B cell (primary cell): ENCODE results near the gene HTR1D. TPM values are rescaled to one million over a fixed set of nuclear protein-coding genes. Genes with fewer than 3 reads are reported as not detected.
A peak's percentile ranks its signal among the peaks of the same experiment; 100 is the strongest.
"Not testable (repeated sequence)": the region's sequence is repeated elsewhere in the genome, so short reads cannot be mapped to it uniquely, and the experiment has no call there.

Experiments used
- ATAC-seq: fragments of 200-7000 bp; cut with Tn5 transposase; one replicate; pipeline ENCODE4 v1.10.0; 2021; ENCODE audit warnings: low read depth, mild to moderate bottlenecking, moderate number of reproducible peaks, moderate library complexity
- CTCF ChIA-PET: fragments of 350-600 bp; sonication (Branson Sonifier 250); formaldehyde crosslinking; loops from one replicate; lab custom pipeline; 2021; ENCODE audit warnings: antibody characterized with exemption, inconsistent platforms; lab: Charles Lee
- POLR2A ChIA-PET: fragments of 350-600 bp; sonication (Branson Sonifier 250); formaldehyde crosslinking; loops from one replicate; lab custom pipeline; 2021; ENCODE audit warnings: antibody characterized with exemption; lab: Charles Lee
- DNase-seq: peaks from one replicate; pipeline ENCODE4 v3.0.0; 2013
- H2AFZ ChIP-seq: 2 replicates; pipeline ENCODE4 v1.6.1; 2012; ENCODE audit warnings: mild to moderate bottlenecking, low read depth, low read length; ENCODE audit not compliant: insufficient read depth, poor library complexity, severe bottlenecking
- H3K27ac ChIP-seq, 2 donors: 1 replicate in 1 of 2; 2 replicates in 1 of 2; pipeline ENCODE4 v1.5.1; 2012 to 2013; ENCODE audit warnings: low read length in 2 of 2, mild to moderate bottlenecking in 2 of 2, moderate library complexity in 1 of 2
- H3K27me3 ChIP-seq, 4 experiments: fragments of 200-600 bp in 1 of 4; sonication (generic) in 1 of 4; replicated peaks in 1 of 4; 1 replicate in 2 of 4; 2 replicates in 2 of 4; pipeline versions ENCODE4 v1.6.1 to v1.7.0; 2013 to 2016; ENCODE audit warnings: low read length in 3 of 4, mild to moderate bottlenecking in 2 of 4, mixed read lengths in 1 of 4, moderate library complexity in 1 of 4; ENCODE audit not compliant: insufficient read depth in 4 of 4, control insufficient read depth in 3 of 4; ENCODE audit errors: control extremely low read depth in 1 of 4
- H3K36me3 ChIP-seq, 2 experiments: replicated peaks in 1 of 2; 1 replicate in 1 of 2; 2 replicates in 1 of 2; pipeline versions ENCODE4 v1.6.1 to v1.7.1; 2013; ENCODE audit warnings: low read length in 1 of 2; ENCODE audit not compliant: insufficient read depth in 2 of 2, control insufficient read depth in 1 of 2; ENCODE audit errors: control extremely low read depth in 1 of 2, extremely low read depth in 1 of 2
- H3K4me1 ChIP-seq, 2 donors: fragments of 200-600 bp in 1 of 2; sonication (generic) in 1 of 2; 1 replicate in 1 of 2; 2 replicates in 1 of 2; pipeline versions ENCODE4 v1.5.1 to v1.6.1; 2013 to 2017; ENCODE audit warnings: low read length in 2 of 2; ENCODE audit not compliant: control insufficient read depth in 2 of 2, insufficient read depth in 2 of 2
- H3K4me2 ChIP-seq: replicated peaks from 2 replicates; pipeline ENCODE3; 2012; ENCODE audit warnings: mild to moderate bottlenecking, low read depth, low read length; ENCODE audit not compliant: poor library complexity, severe bottlenecking
- H3K4me3 ChIP-seq, 5 experiments: fragments of 200-600 bp in 1 of 5; sonication (generic) in 1 of 5; 1 replicate in 3 of 5; 2 replicates in 2 of 5; pipeline versions ENCODE4 v1.5.1 to v1.7.0; 2011 to 2016; ENCODE audit warnings: low read length in 4 of 5, mild to moderate bottlenecking in 4 of 5, low read depth in 2 of 5, control low read depth in 1 of 5, moderate library complexity in 1 of 5; ENCODE audit not compliant: insufficient read depth in 1 of 5; ENCODE audit errors: control extremely low read depth in 1 of 5, extremely low read depth in 1 of 5
- H3K79me2 ChIP-seq: fragments of 200-600 bp; sonication (generic); one replicate; pipeline ENCODE4 v1.6.0; 2016; ENCODE audit warnings: low read length; ENCODE audit not compliant: control insufficient read depth, insufficient read depth
- H3K9ac ChIP-seq: fragments of 200-600 bp; sonication (generic); 2 replicates; pipeline ENCODE4 v1.6.1; 2017; ENCODE audit warnings: mild to moderate bottlenecking, low read length, moderate library complexity
- H3K9me3 ChIP-seq, 3 donors: one replicate each; pipeline versions ENCODE4 v1.6.1 to v1.7.1; 2013; ENCODE audit warnings: low read length in 2 of 3; ENCODE audit not compliant: control insufficient read depth in 2 of 3, insufficient read depth in 1 of 3; ENCODE audit errors: control extremely low read depth in 1 of 3
- H4K20me1 ChIP-seq: 2 replicates; pipeline ENCODE4 v1.6.0; 2012; ENCODE audit warnings: mild to moderate bottlenecking, low read length; ENCODE audit not compliant: insufficient read depth, control insufficient read depth, poor library complexity, severe bottlenecking
- H3K27ac Mint-ChIP-seq: one replicate; pipeline ENCODE4 v1.8.0; 2021; ENCODE audit warnings: mixed read lengths
- H3K27me3 Mint-ChIP-seq: one replicate; pipeline ENCODE4 v1.8.0; 2021; ENCODE audit warnings: mixed read lengths
- H3K4me1 Mint-ChIP-seq: one replicate; pipeline ENCODE4 v1.8.0; 2021; ENCODE audit warnings: mixed read lengths
- H3K4me3 Mint-ChIP-seq: one replicate; pipeline ENCODE4 v1.8.0; 2021; ENCODE audit warnings: mixed read lengths
- H3K9me3 Mint-ChIP-seq: one replicate; pipeline ENCODE4 v1.8.0; 2022; ENCODE audit warnings: mixed read lengths; ENCODE audit not compliant: insufficient read depth
- EZH2 ChIP-seq: IDR thresholded peaks from 2 replicates; pipeline ENCODE4 v1.6.1; 2012; ENCODE audit warnings: borderline replicate concordance, low read depth, mild to moderate bottlenecking, moderate library complexity, low read length; ENCODE audit not compliant: insufficient read depth, poor library complexity, severe bottlenecking
- WGBS: methylation state at CpG from one replicate; pipeline ENCODE4 v1.1.5; 2013; ENCODE audit warnings: missing lambda C conversion rate; ENCODE audit not compliant: insufficient coverage; 5-methylcytosine and 5-hydroxymethylcytosine counted together
- intact Hi-C: fragments of 100-400 bp; cut with micrococcal nuclease; formaldehyde crosslinking; loops from one replicate; pipeline ENCODE4 v1.10.0; 2022
- polyA plus RNA-seq: library from polyadenylated mRNA; depleted of rRNA; stranded (reverse); fragments of >200 nt; gene quantifications from 2 replicates; pipeline ENCODE4 v1.2.3, GENCODE V29; 2012
- total RNA-seq, 2 donors: library from RNA; stranded (reverse); fragments of 120-200 nt in 1 of 2; gene quantifications; 1 replicate in 1 of 2; 2 replicates in 1 of 2; pipeline versions ENCODE4 v1.2.3 to v1.2.4, GENCODE V29; 2013 to 2022
- TF ChIP-seq, protein P1 (sequence below): fragments of 200-600 bp; IDR thresholded peaks from one replicate; pipeline ENCODE4 v1.8.0; 2022; ENCODE audit warnings: antibody characterized with exemption, mild to moderate bottlenecking

HTR1D gene
- total and polyA plus RNA-seq, 2 donors (not counting 1 experiment from before 2014, with no cell fraction given) = not detected

DNA sequence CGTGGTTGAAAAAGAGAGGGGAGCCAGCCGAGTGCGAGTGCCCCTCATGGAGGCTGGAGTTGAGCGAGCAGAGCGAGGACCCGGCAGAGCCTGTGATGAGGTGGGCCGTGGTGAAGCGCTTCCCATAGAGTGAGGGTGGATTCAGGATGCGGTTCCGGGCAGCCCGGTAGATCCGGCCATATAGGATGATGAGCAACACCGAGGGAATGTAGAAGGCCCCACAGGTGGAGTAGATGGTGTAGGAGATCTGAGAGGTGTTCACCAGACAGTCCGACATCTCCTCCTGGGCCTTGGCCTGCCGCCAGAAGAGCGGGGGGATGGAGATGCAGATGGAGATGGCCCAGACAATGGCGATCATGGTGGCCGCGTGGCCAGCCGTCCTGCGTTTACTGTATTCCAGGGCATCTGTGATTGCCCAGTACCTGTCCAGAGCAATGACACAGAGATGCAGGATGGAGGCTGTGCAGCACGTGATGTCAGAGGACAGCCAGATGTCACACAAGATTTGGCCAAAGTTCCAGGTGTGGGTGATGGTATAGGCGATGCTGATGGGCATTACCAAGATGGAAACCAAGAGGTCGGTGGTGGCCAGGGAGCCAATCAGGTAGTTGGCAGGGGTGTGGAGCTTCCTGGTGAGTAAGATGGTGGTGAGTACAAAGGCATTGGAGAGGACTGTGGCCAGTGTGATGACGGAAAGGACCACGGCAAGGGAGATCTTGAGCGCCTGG, 23.7 kb downstream of the HTR1D start:
- ChIA-PET CTCF (interaction anchor here (1.0 to 1.7 kb wide), 2 partner anchors 9 to 93 kb away, joined by 4 to 5 read pairs; no protein-coding TSS in a partner anchor), POLR2A (no interaction called here)
- Mint-ChIP-seq H3K9me3 (no peaks in the 10 kb centered on the region), H3K27me3 (peaks cover 33% of the 10 kb centered on the region), H3K4me1 (no peaks in the 10 kb centered on the region), H3K4me3 (no peak overlapping the region), H3K27ac (peak overlapping the region; percentile 26)
- Histone ChIP-seq H3K27ac (no peak overlapping the region), H3K36me3 (no peaks in the 10 kb centered on the region), H3K79me2 (no peaks in the 10 kb centered on the region), H3K4me1 (no peaks in the 10 kb centered on the region), H3K4me2 (no peak overlapping the region), H3K4me3 (no peak overlapping the region), H3K27me3 (no peaks in the 10 kb centered on the region), H3K9ac (no peak overlapping the region), H3K9me3 (no peaks in the 10 kb centered on the region), H4K20me1 (no peaks in the 10 kb centered on the region), H2AFZ (no peak overlapping the region)
- intact Hi-C loops = no loop called here
- no peak for DNase-seq
- TF ChIP-seq, protein P1, sequence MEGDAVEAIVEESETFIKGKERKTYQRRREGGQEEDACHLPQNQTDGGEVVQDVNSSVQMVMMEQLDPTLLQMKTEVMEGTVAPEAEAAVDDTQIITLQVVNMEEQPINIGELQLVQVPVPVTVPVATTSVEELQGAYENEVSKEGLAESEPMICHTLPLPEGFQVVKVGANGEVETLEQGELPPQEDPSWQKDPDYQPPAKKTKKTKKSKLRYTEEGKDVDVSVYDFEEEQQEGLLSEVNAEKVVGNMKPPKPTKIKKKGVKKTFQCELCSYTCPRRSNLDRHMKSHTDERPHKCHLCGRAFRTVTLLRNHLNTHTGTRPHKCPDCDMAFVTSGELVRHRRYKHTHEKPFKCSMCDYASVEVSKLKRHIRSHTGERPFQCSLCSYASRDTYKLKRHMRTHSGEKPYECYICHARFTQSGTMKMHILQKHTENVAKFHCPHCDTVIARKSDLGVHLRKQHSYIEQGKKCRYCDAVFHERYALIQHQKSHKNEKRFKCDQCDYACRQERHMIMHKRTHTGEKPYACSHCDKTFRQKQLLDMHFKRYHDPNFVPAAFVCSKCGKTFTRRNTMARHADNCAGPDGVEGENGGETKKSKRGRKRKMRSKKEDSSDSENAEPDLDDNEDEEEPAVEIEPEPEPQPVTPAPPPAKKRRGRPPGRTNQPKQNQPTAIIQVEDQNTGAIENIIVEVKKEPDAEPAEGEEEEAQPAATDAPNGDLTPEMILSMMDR = no peak
- no peak for TF ChIP-seq EZH2
- no peak for ATAC-seq
- WGBS = 94% methylated on average over 26 of the region's 27 CpGs

DNA sequence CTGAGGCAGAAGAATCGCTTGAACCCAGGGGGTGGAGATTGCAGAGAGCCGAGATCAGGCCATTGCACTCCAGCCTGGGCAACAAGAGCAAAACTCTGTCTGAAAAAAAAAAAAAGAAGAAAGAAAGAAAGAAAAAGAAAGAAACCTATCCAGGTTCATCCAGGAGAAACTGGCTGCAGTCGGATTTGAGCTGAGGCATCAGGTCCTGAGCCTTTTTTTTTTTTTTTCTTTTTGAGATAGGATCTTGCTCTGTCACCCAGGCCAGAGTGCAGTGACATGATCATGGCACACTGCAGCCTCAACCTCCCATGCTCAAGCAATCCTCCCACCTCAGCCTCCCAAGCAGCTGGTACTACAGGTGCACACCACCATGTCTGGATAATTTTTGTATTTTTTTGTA, 26.1 kb downstream of the HTR1D start:
- TF ChIP-seq, protein P1 = no peak
- TF ChIP-seq EZH2 = no peak
- POLR2A ChIA-PET = no interaction called here
- H3K27ac ChIP-seq = no peak overlapping the region
- no peaks in the 10 kb centered on the region for H3K27me3 ChIP-seq
- H3K4me2 ChIP-seq = no peak overlapping the region
- ATAC-seq = no peak
- Mint-ChIP-seq H3K27ac (no peak overlapping the region), H3K9me3 (no peaks in the 10 kb centered on the region), H3K4me3 (no peak overlapping the region), H3K27me3 (peaks cover 30% of the 10 kb centered on the region), H3K4me1 (no peaks in the 10 kb centered on the region)
- CTCF ChIA-PET = interaction anchor here (2.7 kb wide), 1 partner anchor 92 kb away, joined by 16 read pairs; no protein-coding TSS in a partner anchor
- no peak overlapping the region for H2AFZ ChIP-seq
- H3K4me3 ChIP-seq = no peak overlapping the region
- no peaks in the 10 kb centered on the region for H3K79me2 ChIP-seq
- DNase-seq = no peak
- no peaks in the 10 kb centered on the region for H3K9me3 ChIP-seq
- H3K36me3 ChIP-seq = no peaks in the 10 kb centered on the region
- no peaks in the 10 kb centered on the region for H4K20me1 ChIP-seq
- no peak overlapping the region for H3K9ac ChIP-seq
- no peaks in the 10 kb centered on the region for H3K4me1 ChIP-seq
- intact Hi-C loops = no loop called here
- WGBS = 90% methylated on average over 3 of the region's 3 CpGs

DNA sequence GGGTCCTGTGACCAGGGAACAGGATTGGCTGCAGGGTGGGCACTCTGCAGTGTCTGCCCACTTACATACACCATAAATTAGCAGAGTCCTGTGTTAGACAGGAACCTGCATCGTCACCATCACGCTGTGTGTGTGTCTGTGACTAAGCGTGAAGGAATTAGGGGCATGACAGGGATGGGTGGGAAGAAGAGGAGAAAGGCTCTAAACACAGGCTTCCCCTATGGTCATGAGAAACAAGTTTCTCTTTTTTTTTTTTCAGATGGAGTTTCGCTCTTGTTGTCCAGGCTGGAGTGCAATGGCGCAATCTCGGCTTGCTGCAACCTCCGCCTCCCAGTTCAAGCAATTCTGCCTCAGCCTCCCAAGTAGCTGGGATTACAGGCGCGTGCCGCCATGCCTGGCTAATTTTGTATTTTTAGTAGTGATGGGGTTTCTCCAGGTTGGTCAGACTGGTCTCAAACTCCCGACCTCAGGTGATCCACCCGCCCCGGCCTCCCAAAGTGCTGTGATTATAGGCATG, 28.3 kb downstream of the HTR1D start:
- H3K9me3 ChIP-seq, H3K4me1 ChIP-seq, H2AFZ ChIP-seq, DNase-seq, H4K20me1 ChIP-seq, H3K9me3 Mint-ChIP-seq, H3K4me1 Mint-ChIP-seq, H3K27ac ChIP-seq, POLR2A ChIA-PET, H3K27me3 ChIP-seq, H3K36me3 ChIP-seq, ATAC-seq, H3K79me2 ChIP-seq, H3K4me3 ChIP-seq, H3K9ac ChIP-seq, H3K4me2 ChIP-seq, H3K4me3 Mint-ChIP-seq, H3K27ac Mint-ChIP-seq: not testable (repeated sequence)
- CTCF ChIA-PET = interaction anchor here (0.7 to 18.4 kb wide), 2 partner anchors 17 to 94 kb away, joined by 3 to 884 read pairs; no protein-coding TSS in a partner anchor
- intact Hi-C loops = loop anchor here (10.0 kb wide), 1 partner anchor 484 kb away; no protein-coding TSS in a partner anchor
- WGBS = 97% methylated on average over 5 of the region's 13 CpGs
- H3K27me3 Mint-ChIP-seq = peaks cover 23% of the 10 kb centered on the region
